Measurements from ENCODE around the gene ECEL1.

GRCh38 chr2:232458051-232458660 lies 29.5 kb downstream of the ECEL1 start:
- TF ChIP-seq CTCF (IDR thresholded peaks at IDR 0.05; ENCODE audit: low read depth, low read length), result no peak
- no peak for TF ChIP-seq EZH2phosphoT487 (IDR thresholded peaks at IDR 0.05; ENCODE audit: low read depth)
